Liver (tissue), 9 donors: ENCODE results near the gene RMI1. TPM values are rescaled to one million over a fixed set of nuclear protein-coding genes. Genes with fewer than 3 reads are reported as not detected.

ENCODE experiments used
- DNase-seq: peaks from one replicate; pipeline ENCODE4 v3.0.0-alpha.2; 2017; ENCODE audit warnings: low spot score
- H3K27ac ChIP-seq, 2 donors: one replicate each; pipeline ENCODE4 v1.7.0; 2013; ENCODE audit warnings: inconsistent platforms in 2 of 2, low read length in 2 of 2, control low read depth in 1 of 2, low read depth in 1 of 2, mild to moderate bottlenecking in 1 of 2
- H3K27me3 ChIP-seq, 4 donors: one replicate each; pipeline versions ENCODE4 v1.6.1 to v1.7.0; 2013; ENCODE audit warnings: low read length in 3 of 4, inconsistent platforms in 1 of 4, mild to moderate bottlenecking in 1 of 4, moderate library complexity in 1 of 4; ENCODE audit not compliant: control insufficient read depth in 4 of 4, insufficient read depth in 4 of 4
- H3K36me3 ChIP-seq, 4 donors: one replicate each; pipeline versions ENCODE4 v1.6.1 to v1.7.0; 2013; ENCODE audit warnings: low read length in 3 of 4, mild to moderate bottlenecking in 3 of 4, low read depth in 1 of 4, moderate library complexity in 1 of 4; ENCODE audit not compliant: control insufficient read depth in 4 of 4, insufficient read depth in 3 of 4
- H3K4me1 ChIP-seq, 4 donors: one replicate each; pipeline versions ENCODE4 v1.6.1 to v1.7.0; 2013; ENCODE audit warnings: low read length in 3 of 4, mild to moderate bottlenecking in 3 of 4, moderate library complexity in 1 of 4; ENCODE audit not compliant: control insufficient read depth in 4 of 4, insufficient read depth in 4 of 4
- H3K4me3 ChIP-seq, 3 donors: one replicate each; pipeline versions ENCODE4 v1.6.1 to v1.7.0; 2013; ENCODE audit warnings: low read length in 3 of 3, control low read depth in 1 of 3, low read depth in 1 of 3, mild to moderate bottlenecking in 1 of 3
- H3K9ac ChIP-seq, 2 donors: one replicate each; pipeline ENCODE4 v1.7.0; 2013; ENCODE audit warnings: low read length in 2 of 2, mild to moderate bottlenecking in 2 of 2, moderate library complexity in 2 of 2, control low read depth in 1 of 2, low read depth in 1 of 2
- H3K9me3 ChIP-seq, 4 donors: one replicate each; pipeline versions ENCODE4 v1.6.1 to v1.7.0; 2013; ENCODE audit warnings: low read length in 3 of 4; ENCODE audit not compliant: control insufficient read depth in 4 of 4
- ATF3 ChIP-seq: IDR thresholded peaks from 2 replicates; pipeline ENCODE4 v1.6.1; 2016; ENCODE audit warnings: antibody characterized with exemption
- CTCF ChIP-seq: fragments of 150-350 bp; IDR thresholded peaks from 2 replicates; pipeline ENCODE4 v1.5.1; 2017; ENCODE audit warnings: improper control_type of control experiment, low read depth, low read length; ENCODE audit not compliant: missing input control
- FOXA1 ChIP-seq: IDR thresholded peaks from 2 replicates; pipeline ENCODE4 v1.6.1; 2016; ENCODE audit warnings: antibody characterized with exemption
- FOXA2 ChIP-seq: IDR thresholded peaks from 2 replicates; pipeline ENCODE4 v1.6.1; 2016; ENCODE audit warnings: antibody characterized with exemption
- GABPA ChIP-seq, 2 donors: IDR thresholded peaks in 1 of 2; conservative IDR thresholded peaks in 1 of 2; 2 replicates each; pipeline ENCODE4 v1.6.1; 2016; ENCODE audit warnings: antibody characterized with exemption in 2 of 2, mild to moderate bottlenecking in 1 of 2, moderate library complexity in 1 of 2
- HNF4A ChIP-seq, 2 donors: conservative IDR thresholded peaks; 2 replicates each; pipeline ENCODE4 v1.6.1; 2016; ENCODE audit warnings: antibody characterized with exemption in 2 of 2, mild to moderate bottlenecking in 2 of 2
- NR2F2 ChIP-seq: IDR thresholded peaks from 2 replicates; pipeline ENCODE4 v1.6.1; 2016; ENCODE audit warnings: antibody characterized with exemption
- REST ChIP-seq: IDR thresholded peaks from 2 replicates; pipeline ENCODE4 v1.6.1; 2016; ENCODE audit warnings: antibody characterized with exemption, mild to moderate bottlenecking
- RXRA ChIP-seq, 2 donors: IDR thresholded peaks; 2 replicates each; pipeline ENCODE4 v1.6.1; 2017 to 2018; ENCODE audit warnings: antibody characterized with exemption in 2 of 2, mild to moderate bottlenecking in 1 of 2
- SP1 ChIP-seq: IDR thresholded peaks from 2 replicates; pipeline ENCODE4 v1.6.1; 2018; ENCODE audit warnings: antibody characterized with exemption, mild to moderate bottlenecking
- TAF1 ChIP-seq: conservative IDR thresholded peaks from 2 replicates; pipeline ENCODE4 v1.6.1; 2016; ENCODE audit warnings: antibody characterized with exemption, mild to moderate bottlenecking
- YY1 ChIP-seq: IDR thresholded peaks from 2 replicates; pipeline ENCODE4 v1.6.1; 2016; ENCODE audit warnings: antibody characterized with exemption, mild to moderate bottlenecking
- ZBTB33 ChIP-seq: IDR thresholded peaks from 2 replicates; pipeline ENCODE4 v1.6.1; 2016; ENCODE audit warnings: antibody characterized with exemption
- WGBS: extraction: QIAGEN DNeasy Blood & Tissue Kit; methylation state at CpG from one replicate; pipeline ENCODE4 v1.1.7; 2013; 5-methylcytosine and 5-hydroxymethylcytosine counted together
- polyA plus RNA-seq, 2 donors: library from polyadenylated mRNA; stranded (reverse) in 1 of 2; unstranded in 1 of 2; fragments of 200-250 nt in 1 of 2; fragments of >200 nt in 1 of 2; fragmentation: Nextera tagmentation in 1 of 2; extraction: Ambion mirVana in 1 of 2; gene quantifications; one replicate each; pipeline versions ENCODE4 v1.2.1 to v1.2.3, GENCODE V29; 2013 to 2015
- total RNA-seq, 2 donors: library from RNA; depleted of rRNA; stranded (reverse); fragments of >200 nt; gene quantifications; one replicate each; pipeline ENCODE4 v1.2.3, GENCODE V29; 2014
- donor health status: healthy.
- donor health status: healthy.
- donor health status: healthy.
- donor health status: healthy.
- donor health status: healthy.

RMI1 gene
- total and polyA plus RNA-seq, 4 donors = 2.0 to 10.4 (median 4.0) TPM

- DNase-seq = no peak
Measured at GRCh38 chr9:83930881-83931280, 49.7 kb upstream of the RMI1 start.

GRCh38 chr9:83932011-83932410 is 48.6 kb upstream of the RMI1 start:
- Histone ChIP-seq H3K9me3 (no peaks in the 10 kb centered on the region), H3K36me3 (no peaks in the 10 kb centered on the region), H3K27me3 (no peaks in the 10 kb centered on the region), H3K9ac (no peak overlapping the region), H3K4me1 (peaks cover 4 to 9% (median 6%) of the 10 kb centered on the region in 4 donors), H3K27ac (no peak overlapping the region), H3K4me3 (no peak overlapping the region)
- 89% methylated on average over 2 of the region's 2 CpGs for WGBS
- DNase-seq = no peak
- TF ChIP-seq YY1 = no peak
- no peak for TF ChIP-seq REST
- TF ChIP-seq RXRA (IDR thresholded peaks at IDR 0.05) = no peak
- TF ChIP-seq GABPA (IDR thresholded peaks at IDR 0.05 in 1 of 2, conservative IDR thresholded peaks at IDR 0.05 in 1 of 2) = no peak
- TF ChIP-seq FOXA1 = no peak
- no peak for TF ChIP-seq HNF4A (conservative IDR thresholded peaks at IDR 0.05)
- TF ChIP-seq NR2F2 = no peak
- TF ChIP-seq CTCF = no peak
- no peak for TF ChIP-seq SP1
- TF ChIP-seq TAF1 = no peak

More at GRCh38 chr9:83930881-83931280, 49.7 kb upstream of the RMI1 start:
- WGBS = 92% methylated on average over 5 of the region's 5 CpGs
- Histone ChIP-seq H3K9ac (no peak overlapping the region), H3K9me3 (no peaks in the 10 kb centered on the region), H3K27me3 (no peaks in the 10 kb centered on the region), H3K4me1 (peaks cover 4 to 9% (median 6%) of the 10 kb centered on the region in 4 donors), H3K27ac (no peak overlapping the region), H3K36me3 (no peaks in the 10 kb centered on the region), H3K4me3 (no peak overlapping the region)
- TF ChIP-seq FOXA1 (no peak), ATF3 (no peak), RXRA (IDR thresholded peaks at IDR 0.05) (no peak), FOXA2 (no peak), SP1 (no peak), TAF1 (no peak), CTCF (no peak), NR2F2 (no peak), HNF4A (conservative IDR thresholded peaks at IDR 0.05) (no peak), GABPA (IDR thresholded peaks at IDR 0.05 in 1 of 2, conservative IDR thresholded peaks at IDR 0.05 in 1 of 2) (no peak), YY1 (no peak), ZBTB33 (no peak)
